GM06990 (cell line): ENCODE data around the gene APOL3.

ENCODE experiments used
- DNase-seq: peaks from one replicate; pipeline ENCODE4 v3.0.0-alpha.2; 2011; ENCODE audit not compliant: insufficient read length; ENCODE audit errors: extremely low read depth
- H3K27me3 ChIP-seq: replicated peaks from 2 replicates; pipeline ENCODE4 v1.6.0; 2011; ENCODE audit warnings: low read length; ENCODE audit not compliant: control insufficient read depth, insufficient read depth
- H3K36me3 ChIP-seq: 2 replicates; pipeline ENCODE4 v1.5.1; 2011; ENCODE audit warnings: low read length; ENCODE audit not compliant: control insufficient read depth, insufficient read depth
- H3K4me3 ChIP-seq: replicated peaks from 2 replicates; pipeline ENCODE4 v1.5.1; 2011; ENCODE audit warnings: low read depth, mild to moderate bottlenecking, control low read depth, low read length
- TF ChIP-seq, protein P1 (sequence below): IDR thresholded peaks from 2 replicates; pipeline ENCODE4 v1.5.1; 2011; ENCODE audit warnings: low read length, control low read depth, mild to moderate bottlenecking, inconsistent platforms; ENCODE audit not compliant: insufficient read depth, poor library complexity, severe bottlenecking

APOL3 gene

DNA sequence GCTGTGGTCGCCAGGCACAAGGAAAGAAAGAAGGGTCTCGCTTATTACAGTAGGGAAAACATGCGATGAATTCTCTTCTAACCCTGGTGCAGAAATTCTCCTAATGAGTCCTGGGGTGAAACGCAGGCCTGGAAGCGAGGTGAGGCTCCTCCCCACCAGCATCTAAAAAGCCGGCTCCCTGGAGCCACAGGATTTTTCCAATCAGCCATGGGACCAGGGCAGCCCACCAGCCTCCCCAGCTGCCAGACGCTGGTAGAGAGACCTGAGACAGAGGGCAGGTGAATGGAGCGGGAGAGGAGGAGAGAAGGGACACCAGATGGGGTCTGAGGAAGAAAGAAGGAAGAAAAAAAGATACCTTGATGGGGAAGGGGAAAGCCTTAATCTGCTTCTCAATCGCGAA, 28.6 kb downstream of the APOL3 start:
- no peak overlapping the region for H3K4me3 ChIP-seq
- TF ChIP-seq, protein P1, sequence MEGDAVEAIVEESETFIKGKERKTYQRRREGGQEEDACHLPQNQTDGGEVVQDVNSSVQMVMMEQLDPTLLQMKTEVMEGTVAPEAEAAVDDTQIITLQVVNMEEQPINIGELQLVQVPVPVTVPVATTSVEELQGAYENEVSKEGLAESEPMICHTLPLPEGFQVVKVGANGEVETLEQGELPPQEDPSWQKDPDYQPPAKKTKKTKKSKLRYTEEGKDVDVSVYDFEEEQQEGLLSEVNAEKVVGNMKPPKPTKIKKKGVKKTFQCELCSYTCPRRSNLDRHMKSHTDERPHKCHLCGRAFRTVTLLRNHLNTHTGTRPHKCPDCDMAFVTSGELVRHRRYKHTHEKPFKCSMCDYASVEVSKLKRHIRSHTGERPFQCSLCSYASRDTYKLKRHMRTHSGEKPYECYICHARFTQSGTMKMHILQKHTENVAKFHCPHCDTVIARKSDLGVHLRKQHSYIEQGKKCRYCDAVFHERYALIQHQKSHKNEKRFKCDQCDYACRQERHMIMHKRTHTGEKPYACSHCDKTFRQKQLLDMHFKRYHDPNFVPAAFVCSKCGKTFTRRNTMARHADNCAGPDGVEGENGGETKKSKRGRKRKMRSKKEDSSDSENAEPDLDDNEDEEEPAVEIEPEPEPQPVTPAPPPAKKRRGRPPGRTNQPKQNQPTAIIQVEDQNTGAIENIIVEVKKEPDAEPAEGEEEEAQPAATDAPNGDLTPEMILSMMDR: no peak
- DNase-seq: no peak
- no peaks in the 10 kb centered on the region for H3K36me3 ChIP-seq
- H3K27me3 ChIP-seq: no peaks in the 10 kb centered on the region; the same call in none of the 2 replicates

DNA sequence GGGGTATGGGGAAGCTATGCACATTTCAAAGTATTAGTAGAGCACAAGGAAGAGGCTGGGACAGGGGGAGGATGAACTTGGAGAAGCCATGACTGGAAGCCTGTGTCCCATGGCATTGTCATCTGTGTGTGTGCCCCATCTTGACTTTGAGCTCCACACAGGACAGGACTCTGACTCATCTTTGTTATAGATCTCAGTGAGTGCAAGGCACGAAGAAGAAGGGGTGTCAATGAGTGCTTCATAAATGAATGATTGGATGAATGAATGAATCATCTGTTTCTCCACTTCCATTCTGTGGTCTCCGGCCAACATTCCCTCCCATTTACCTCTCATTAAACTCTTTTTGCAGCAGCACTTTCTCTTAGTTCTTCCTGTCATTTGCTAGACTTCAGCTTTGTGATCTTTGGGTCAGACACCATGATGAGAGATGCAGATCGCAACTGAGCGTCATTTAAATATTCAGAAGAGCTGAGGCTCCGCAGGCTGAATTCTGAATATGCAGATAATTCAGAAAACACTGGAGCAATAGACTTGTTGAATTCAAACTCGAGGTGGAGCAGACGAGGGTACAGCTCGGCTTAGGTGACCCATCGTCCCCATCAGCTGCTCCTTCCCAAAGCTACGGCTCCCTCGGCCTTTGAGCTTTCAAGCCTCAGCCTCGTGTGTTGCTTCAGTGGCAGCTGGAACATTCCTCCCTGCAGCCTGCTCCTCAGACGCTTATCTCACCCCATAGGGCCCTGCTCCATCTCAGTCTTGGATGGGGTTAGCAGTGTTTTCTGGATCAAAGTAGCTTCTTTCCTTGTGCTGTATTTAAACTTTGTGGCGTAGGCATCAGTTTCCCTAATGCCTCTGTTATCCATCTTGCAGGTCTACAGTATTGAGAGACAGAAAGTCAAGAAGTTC, 30.8 kb downstream of the APOL3 start:
- DNase-seq: no peak
- Histone ChIP-seq H3K36me3 (no peaks in the 10 kb centered on the region), H3K27me3 (no peaks in the 10 kb centered on the region; the same call in none of the 2 replicates), H3K4me3 (no peak overlapping the region)
- TF ChIP-seq, protein P1: no peak

DNA sequence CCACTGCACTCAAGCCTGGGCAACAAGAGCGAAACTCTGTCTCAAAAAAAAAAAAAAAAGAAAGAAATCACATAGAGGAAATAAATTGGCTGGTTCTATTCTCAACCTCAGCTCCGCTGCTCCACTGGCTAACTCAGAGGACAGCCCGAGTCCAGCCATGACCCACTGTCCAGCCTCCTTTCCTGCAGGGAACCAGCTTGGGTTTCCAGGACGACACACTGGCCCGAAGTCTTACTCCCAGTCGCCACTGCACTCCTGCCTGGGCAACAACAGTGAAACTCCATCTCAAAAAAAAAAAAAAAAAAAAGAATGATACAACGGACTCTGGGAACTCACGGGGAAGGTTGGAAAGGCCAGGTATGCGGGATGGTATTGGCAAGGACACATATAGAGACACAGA, 31.5 kb downstream of the APOL3 start:
- no peak overlapping the region for H3K4me3 ChIP-seq

DNA sequence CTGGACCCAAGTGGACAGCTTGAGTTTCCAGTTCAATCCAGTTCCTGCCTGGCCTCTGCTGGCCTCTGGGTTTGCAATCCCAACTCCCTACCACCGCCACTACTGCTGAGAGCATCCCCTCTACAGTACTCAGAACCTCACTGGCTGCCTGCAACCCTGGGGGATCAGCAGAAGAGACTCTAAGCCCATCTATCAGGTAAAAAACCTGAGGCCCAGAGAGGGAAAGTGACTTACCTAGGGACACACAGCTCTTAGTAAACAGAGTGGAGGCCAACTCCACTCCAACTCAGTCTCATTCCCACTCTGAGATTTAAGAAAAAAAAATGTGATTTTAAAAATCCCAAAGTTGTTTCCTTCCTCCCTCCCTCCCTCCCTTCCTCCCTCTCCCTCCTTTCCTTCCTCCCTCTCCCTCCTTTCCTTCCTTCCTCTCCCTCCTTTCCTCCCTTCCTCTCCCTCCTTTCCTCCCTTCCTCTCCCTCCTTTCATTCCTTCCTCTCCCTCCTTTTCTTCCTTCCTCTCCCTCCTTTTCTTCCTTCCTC, 34.5 kb downstream of the APOL3 start:
- H3K36me3 ChIP-seq: no peaks in the 10 kb centered on the region
- TF ChIP-seq, protein P1: no peak
- DNase-seq: no peak
- no peak overlapping the region for H3K4me3 ChIP-seq
- H3K27me3 ChIP-seq: no peaks in the 10 kb centered on the region; the same call in 1 of the 2 replicates

More for the DNA sequence above, 31.5 kb downstream of the APOL3 start:
- no peaks in the 10 kb centered on the region; the same call in none of the 2 replicates for H3K27me3 ChIP-seq
- DNase-seq: no peak
- TF ChIP-seq, protein P1: no peak
- no peaks in the 10 kb centered on the region for H3K36me3 ChIP-seq

DNA sequence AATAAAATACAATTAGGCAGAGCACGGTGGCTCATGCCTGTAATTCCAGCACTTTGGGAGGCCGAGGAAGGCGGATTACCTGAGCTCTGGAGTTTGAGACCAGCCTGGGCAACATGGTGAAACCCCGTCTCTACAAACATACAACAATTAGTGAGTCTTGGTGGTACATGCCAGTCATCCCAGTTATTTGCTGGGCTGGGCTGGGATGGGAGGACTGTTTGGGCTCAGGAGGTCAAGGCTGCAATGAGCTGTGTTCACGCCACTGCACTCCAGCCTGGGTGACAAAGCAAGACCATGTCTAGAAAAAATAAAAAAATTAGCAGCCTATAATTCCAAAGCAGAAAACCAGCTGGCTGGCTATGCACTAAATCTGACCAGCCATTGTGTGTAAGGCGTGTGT, 35.1 kb downstream of the APOL3 start:
- H3K36me3 ChIP-seq: no peaks in the 10 kb centered on the region
- no peak overlapping the region for H3K4me3 ChIP-seq
- DNase-seq: no peak
- TF ChIP-seq, protein P1: no peak
- H3K27me3 ChIP-seq: no peaks in the 10 kb centered on the region; the same call in 1 of the 2 replicates
